Urothelium cell line (cell line): ENCODE results near the gene RAB3C.
"Not testable (repeated sequence)": the region's sequence is repeated elsewhere in the genome, so short reads cannot be mapped to it uniquely, and the experiment has no call there.

Experiments used
- DNase-seq: peaks from one replicate; pipeline ENCODE4 v3.0.0; 2011; ENCODE audit warnings: low spot score, mixed read lengths
- FAIRE-seq: peaks from 2 replicates; lab custom pipeline; 2011; peaks lifted over from hg19 to GRCh38; lab: Jason Lieb, UNC

Gene RAB3C, protein sequence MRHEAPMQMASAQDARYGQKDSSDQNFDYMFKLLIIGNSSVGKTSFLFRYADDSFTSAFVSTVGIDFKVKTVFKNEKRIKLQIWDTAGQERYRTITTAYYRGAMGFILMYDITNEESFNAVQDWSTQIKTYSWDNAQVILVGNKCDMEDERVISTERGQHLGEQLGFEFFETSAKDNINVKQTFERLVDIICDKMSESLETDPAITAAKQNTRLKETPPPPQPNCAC

DNA sequence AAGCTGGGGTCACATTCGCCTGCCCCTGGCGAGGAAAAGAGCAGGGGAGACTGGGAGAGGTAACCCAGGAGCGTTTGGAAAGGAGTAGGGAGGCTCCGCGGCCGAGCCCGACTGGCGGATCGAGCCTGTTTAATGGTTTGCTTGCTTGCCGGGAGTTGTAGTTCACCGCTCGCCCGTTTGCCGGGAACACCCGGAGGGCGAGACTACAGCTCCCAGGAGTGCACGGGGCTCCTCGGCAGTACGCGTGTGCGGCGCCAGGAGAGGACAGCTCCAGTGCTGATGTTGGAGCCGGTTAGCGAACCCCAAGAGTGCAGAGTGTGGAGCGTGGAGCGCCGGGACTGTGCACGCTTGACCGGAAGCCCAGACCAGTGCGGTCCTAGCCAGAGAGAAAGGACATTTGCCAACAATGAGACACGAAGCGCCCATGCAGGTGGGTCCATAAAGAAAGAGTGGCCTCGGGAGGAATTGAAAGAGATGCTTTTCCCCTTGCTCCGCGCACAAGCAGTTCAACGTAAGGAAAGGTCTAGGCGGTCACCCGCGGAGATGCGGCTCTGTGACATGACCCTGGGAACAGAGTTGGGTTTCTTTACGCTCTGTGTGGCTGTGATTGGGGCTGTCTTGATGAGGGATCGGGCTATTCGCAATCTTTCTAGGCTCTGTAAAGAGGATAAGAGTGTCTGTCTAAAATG lies at the start of gene RAB3C:
TSS of gene RAB3C (plus strand) at position 273 of the 689 bp plus-strand sequence. CDS start at position 407, 134 bp downstream.
- DNase-seq (peak; percentile 94), FAIRE-seq (peak; percentile 78)

DNA sequence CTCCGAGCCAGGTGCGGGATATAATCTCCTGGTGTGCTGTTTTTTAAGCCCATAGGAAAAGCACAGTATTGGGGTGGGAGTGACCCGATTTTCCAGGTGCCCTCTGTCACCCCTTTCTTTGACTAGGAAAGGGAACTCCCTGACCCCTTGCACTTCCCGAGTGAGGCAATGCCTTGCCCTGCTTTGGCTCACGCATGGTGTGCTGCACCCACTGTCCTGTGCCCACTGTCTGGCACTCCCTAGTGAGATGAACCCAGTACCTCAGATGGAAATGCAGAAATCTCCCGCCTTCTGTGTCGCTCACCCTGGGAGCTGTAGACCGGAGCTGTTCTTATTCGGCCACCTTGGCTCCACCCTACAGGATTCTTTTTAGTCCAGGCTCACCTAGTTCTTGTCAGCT lies 40.9 kb upstream of the RAB3C start:
- DNase-seq, FAIRE-seq: not testable (repeated sequence)

DNA sequence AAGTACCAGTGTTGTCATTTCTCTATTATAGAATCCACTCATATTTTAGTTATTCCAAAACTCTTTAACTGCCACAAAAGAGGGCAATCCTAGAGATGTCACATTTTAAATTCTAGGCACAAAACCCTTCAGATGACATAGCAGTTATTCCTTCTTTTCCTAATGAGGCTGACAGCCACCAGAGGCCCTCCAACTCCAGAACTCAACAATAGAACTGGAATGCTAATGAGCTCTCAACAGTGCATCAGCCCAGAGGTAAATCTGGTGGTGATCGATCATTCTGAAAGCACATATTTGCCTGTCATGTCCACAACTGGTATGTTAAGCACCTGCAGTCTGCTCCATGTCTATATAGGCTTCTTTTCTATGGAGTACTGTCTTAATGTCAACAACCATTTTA lies 40.2 kb upstream of the RAB3C start:
- FAIRE-seq, result no peak
- no peak for DNase-seq

DNA sequence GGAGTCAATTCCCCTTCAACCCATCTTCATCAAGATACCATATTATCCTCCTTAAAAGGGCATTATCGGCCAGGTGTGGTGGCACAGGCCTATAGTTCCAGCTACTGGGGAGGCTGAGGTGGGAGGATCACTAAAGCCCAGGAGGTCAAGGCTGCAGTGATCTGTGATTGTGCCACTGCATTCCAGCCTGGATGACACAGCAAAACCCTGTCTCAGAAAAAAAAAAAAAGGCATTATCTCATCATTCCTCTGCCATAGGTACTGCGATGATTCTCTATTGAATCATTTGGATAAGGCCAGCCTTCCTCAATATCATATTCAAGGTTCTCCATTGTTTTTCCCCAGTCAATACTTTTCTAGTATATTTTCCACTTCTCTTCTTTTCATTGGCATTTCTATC lies 39.2 kb upstream of the RAB3C start:
- DNase-seq (no peak), FAIRE-seq (no peak)

DNA sequence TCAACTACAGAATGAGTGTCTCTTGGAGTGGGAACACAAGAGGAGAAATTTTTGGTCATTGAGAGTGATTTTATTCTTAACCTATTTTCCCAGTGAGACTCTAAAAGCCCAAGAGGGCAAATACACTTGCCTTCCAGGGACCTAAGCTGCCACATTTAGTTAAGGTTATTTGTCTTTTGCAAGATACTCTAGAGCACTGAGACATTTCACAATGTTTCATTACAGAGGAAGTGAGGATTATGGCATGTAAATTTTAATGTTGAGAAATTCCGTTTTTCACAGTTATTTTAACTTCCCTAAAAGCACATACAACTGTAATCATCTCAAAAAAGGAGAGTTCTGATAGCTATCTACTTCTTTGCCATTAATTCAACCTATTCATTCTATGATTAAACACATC lies 38.7 kb upstream of the RAB3C start:
- FAIRE-seq, result no peak
- no peak for DNase-seq

DNA sequence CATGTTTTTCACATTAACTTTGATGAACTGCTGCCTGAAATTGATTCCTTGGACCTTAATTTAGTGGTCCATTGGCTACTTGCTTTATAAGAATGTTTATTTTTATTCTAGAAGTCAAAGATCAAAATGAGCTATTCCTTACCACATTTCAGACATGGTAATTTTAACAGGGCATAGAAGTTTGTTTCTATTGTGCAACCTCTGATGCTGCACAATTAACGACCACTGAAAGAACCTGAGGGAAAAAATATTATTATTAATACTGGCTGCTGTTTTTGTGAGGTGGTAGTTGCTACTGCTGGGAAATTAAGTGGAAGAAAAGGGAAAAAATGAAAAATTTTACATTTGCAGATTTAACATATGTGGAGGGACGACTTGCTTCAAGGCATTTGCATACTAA lies 37.9 kb upstream of the RAB3C start:
- no peak for DNase-seq

DNA sequence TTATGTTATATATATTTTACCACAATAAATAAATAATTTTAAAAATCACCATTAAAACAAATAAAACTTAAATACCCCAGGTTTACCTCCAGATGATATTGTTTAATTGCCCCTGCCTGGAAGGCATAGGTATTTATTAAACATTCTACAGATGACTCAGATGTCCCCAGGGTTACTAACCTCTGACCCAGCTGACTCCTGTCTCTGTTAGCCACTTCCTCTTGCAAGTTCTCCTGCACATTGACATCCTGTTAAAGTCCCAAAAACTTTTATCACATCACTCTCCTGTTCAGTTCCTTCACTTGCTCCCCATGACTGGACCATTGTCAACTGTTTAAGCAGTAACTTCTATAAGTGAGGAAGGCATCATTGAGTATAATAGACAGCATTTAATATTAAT lies 37.0 kb upstream of the RAB3C start:
- FAIRE-seq (no peak), DNase-seq (no peak)

More for the DNA sequence above, 37.9 kb upstream of the RAB3C start:
- FAIRE-seq, result no peak

DNA sequence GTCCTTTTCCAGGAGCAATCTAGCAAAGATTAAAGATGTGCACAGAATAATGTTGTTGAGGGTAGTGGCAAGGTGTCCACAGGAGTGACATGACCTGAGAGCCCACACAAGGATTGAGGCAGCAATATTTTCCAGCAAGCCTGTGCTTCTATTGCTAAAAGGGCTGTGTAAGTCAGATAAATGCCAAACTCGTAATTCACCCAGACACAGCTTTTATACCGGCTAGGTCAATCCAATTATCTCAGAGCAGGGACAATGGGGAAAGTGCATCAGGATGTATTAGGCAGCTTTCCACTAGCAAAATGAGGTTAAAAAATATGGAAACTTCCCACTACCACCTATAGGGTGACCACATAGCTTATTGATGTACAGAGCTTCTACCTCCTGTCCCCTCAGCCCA lies 34.8 kb upstream of the RAB3C start:
- no peak for FAIRE-seq
- no peak for DNase-seq

DNA sequence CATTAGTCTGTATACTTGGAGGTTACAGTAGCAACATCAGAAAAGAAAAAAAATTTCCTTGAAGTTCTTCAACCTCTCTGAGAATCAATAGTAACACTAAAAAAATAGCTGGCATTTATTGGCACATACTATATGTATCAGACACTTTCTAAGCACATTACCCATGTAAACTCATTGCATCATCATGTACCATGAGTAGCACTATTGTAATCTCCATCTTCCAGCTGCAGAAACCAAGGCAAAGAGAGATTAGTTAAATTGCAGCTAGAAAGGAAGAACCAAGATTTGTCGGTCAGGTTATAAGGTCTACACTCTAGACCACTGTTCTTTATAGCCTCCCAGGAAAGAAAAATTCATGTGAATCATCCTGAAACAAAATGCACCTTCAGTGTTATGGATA lies 31.4 kb upstream of the RAB3C start:
- FAIRE-seq (no peak), DNase-seq (no peak)

DNA sequence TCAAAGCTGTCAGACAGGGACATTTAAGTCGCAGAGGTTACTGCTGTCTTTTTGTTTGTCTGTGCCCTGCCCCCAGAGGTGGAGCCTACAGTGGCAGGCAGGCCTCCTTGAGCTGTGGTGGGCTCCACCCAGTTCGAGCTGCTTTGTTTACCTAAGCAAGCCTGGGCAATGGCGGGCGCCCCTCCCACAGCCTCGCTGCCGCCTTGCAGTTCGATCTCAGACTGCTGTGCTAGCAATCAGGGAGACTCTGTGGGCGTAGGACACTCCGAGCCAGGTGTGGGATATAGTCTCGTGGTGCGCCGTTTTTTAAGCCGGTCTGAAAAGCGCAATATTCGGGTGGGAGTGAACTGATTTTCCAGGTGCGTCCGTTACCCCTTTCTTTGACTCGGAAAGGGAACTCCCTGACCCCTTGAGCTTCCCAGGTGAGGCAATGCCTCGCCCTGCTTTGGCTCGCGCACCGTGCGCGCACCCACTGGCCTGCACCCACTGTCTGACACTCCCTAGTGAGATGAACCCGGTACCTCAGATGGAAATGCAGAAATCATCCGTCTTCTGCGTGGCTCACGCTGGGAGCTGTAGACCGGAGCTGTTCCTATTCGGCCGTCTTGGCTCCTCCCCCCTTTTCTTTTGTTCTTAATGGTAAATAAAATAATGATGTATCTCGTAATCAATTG lies 25.1 kb upstream of the RAB3C start:
- not testable (repeated sequence) for FAIRE-seq, DNase-seq

DNA sequence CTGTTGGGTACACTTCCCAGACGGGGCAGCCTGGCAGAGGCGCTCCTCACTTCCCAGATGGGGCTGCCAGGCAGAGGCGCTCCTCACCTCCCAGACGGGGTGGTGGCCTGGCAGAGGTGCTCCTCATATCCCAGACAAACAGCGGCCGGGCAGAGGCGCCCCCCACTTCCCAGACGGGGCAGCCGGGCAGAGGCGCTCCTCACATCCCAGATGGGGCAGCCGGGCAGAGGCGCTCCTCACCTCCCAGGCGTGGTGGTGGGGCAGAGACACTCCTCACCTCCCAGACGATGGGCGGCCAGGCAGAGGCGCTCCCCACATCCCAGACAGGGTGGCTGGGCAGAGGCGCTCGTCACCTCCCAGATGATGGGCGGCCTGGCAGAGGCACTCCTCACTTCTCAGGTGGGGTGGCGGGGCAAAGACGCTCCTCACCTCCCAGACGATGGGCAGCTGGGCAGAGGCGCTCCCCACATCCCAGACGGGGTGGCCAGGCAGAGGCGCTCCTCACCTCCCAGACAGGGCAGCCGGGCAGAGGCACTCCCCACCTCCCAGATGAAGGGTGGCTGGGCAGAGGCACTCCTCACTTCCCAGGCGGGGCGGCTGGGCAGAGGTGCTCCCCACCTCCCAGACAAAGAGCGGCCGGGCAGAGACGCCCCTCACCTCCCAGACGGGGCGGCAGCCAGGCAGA lies 19.7 kb upstream of the RAB3C start:
- not testable (repeated sequence) for FAIRE-seq, DNase-seq

DNA sequence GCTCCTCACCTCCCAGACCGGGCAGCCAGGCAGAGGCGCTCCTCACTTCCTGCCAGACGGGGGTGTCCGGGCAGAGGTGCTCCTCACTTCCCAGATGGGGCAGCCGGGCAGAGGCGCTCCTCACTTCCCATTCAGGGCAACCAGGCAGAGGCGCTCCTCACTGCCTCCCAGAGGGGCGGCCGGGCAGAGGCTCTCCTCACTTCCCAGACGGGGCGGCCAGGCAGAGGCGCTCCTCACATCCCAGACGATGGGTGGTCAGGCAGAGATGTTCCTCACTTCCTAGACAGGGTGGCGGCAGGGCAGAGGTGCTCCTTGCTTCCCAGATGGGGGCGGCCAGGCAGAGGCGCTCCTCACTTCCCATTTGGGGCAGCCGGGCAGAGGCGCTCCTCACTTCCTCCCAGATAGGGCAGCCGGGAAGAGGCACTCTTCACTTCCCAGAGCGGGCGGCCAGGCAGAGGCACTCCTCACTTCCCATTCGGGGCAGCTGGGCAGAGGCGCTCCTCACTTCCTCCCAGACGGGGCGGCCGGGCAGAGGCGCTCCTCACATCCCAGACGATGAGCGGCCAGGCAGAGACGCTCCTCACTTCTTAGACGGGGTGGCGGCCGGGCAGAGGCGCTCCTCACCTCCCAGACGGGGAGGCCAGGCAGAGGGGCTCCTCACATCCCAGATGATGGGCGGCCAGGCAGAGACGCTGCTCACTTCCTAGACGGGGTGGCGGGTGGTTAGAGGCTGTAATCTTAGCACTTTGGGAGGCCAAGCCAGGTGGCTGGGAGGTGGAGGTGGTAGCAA lies 18.6 kb upstream of the RAB3C start:
- not testable (repeated sequence) for FAIRE-seq, DNase-seq

DNA sequence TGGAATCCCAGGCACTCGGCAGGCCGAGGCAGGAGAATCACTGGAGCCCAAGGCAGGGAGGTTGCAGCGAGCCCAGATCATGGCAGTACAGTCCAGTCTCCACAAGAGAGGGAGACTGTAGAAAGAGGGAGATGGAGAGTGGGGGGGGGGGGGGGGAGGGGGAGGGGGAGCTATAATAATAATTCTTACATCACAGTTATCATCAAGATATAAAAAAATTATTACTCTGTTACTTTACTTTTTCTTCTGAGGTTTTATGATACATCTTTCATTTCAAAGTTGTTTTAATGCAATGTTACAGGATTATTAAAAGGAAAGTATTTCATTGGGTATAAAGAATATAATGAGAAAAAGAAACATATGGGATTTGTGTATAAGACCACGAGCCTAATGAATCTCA lies 17.8 kb upstream of the RAB3C start:
- FAIRE-seq, result no peak
- DNase-seq, result no peak

DNA sequence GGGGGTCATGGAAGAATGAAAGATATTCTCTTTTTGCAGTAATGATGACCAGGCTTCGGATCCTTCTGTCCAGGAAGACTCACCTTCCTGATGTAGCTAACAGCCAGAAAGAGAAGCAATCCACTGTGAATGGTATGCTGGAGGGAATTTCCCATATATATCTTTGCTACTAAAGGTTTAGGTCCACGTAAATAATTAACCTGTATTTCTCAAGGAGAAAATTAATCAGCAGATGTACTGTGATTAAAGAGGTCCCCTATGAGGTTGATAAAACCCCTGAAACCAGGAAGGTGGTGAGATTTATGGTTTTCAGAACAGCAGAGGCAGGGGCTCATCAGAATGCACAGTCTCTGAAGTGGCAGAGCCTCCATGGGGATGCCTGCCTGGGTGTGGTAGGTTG lies 11.4 kb upstream of the RAB3C start:
- FAIRE-seq, result no peak

DNA sequence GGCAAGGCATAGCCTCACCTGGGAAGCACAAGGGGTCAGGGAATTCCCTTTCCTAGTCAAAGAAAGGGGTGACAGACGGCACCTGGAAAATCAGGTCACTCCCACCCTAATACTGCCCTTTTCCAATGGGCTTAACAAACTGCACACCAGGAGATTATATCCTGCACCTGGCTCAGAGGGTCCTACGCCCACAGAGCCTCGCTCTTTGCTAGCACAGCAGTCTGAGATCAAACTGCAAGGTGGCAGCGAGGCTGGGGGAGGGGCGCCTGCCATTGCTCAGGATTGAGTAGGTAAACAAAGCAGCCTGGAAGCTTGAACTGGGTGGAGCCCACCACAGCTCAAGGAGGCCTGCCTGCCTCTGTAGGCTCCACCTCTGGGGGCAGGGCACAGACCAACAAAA lies 9.9 kb upstream of the RAB3C start:
- DNase-seq, FAIRE-seq: not testable (repeated sequence)

More for the DNA sequence above, 11.4 kb upstream of the RAB3C start:
- DNase-seq, result no peak

DNA sequence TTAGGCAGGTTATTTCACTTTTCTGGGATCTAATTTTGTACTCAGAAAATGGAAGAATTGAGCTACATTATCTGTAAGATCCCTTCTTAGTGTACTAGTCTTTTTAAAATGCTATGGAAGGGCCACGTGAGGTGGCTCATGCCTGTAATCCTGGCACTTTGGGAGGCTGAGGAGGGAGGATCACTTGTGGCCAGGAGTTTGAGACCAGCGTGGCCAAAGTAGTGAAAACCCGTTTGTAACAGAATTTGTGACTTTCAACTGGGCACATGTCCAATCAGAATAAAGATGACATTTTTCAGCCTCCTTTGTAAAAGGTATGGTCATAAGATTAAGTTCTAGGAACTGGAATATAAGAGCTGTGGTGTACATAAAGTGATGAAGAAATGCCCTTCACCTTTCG lies 3.1 kb upstream of the RAB3C start:
- FAIRE-seq (no peak), DNase-seq (no peak)

DNA sequence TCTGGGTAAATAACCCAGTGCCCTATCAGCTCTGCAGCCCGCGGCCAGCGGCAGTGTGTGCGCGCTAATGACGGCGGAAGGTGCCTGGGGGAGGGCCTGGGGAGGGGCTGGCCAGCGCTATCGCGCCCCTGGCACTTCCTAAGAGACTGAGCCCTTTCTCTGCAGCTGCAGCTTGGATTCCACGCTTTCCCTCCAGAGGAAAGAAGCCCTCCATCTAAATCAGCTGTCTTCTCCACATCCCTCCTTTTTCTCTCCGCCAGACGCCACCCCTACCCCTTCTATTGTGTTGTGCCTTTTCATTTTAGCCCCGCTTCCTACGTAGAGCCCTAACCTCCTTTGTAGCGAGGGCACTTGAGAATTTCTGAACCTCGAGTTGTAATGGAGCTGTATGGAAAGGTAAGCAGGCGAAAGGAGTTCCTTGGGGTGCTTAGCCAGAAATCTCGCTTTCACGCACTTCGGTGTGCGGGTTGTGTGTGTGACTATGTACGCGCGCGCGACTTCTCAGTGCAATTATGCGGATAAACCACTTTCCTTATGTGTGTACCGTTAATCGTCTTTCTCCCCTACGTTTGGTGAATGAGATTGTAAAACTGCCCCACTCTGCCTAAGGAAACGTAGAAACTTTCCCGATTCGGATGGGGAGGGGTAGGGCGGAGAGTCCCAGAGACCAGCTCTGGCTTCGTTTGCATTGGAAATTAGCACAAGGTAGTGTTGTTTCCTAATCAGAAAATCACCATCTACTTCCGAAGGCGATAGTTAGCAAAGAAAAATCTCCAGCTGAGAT lies 664 bp upstream of the RAB3C start:
- FAIRE-seq (peak; percentile 56), DNase-seq (peak; percentile 49)

DNA sequence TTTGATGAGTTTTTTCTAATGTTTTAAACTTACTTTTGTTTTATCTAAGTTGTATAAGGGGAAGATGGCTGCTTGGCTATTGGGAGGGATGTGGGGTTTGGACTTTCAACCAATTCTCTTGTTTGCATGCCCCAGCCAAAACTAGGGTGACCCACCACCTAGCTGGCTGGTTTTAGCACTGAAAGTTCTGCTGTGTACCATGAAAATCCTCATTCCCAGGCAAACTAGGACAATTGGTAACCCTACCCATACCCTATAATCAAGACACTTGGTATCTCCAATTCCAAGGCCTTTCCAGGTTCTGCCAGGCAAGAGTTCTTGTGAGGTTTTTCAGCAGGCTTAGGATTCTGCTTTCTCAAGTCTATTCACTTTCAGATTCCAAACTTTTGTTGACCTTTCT lies 13.1 kb downstream of the RAB3C start:
- no peak for DNase-seq
- no peak for FAIRE-seq

DNA sequence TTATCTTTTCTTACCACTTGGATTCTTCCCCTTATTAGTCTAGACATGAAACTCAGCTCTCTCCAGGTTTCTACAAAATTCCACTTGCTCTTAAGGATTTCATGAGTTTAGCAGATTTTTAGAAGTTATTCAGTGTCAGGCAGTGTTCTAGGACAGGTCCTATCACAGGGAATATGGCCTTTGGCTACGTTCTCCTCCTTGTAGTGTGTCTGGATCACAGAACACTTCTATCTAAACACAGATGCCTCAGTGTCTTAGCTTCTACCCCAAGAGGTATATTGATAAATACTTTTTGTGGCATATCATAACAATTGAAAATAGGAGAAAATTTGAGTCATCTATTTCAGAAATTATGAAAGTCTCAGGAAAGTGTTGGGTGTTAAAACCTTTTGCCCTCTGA lies 15.6 kb downstream of the RAB3C start:
- DNase-seq (no peak), FAIRE-seq (no peak)

DNA sequence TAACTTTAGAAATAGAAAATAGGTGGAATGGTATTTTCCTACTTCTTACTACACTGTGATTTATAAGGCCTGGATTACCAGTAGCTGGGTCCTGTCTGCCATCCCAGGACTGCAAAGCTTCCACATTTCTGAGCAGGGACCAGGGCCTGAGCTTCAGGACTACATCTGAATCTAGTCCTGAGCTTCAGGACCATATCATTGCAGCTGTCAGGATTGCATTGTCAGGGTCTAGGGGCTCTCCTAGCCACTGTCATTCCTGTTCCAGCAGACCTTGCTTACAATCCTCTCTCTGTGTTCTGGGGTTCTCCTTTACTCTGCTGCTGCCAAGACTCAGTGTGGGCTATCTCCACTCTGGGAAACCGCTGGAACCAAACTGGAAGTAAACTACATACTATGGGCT lies 16.3 kb downstream of the RAB3C start:
- FAIRE-seq, result no peak
- no peak for DNase-seq
